Psoas muscle (tissue), 8 donors: Measurements from ENCODE around the gene PDXDC1. TPM values are rescaled to one million over a fixed set of nuclear protein-coding genes. Genes with fewer than 3 reads are reported as not detected.
"Not testable (repeated sequence)": the region's sequence is repeated elsewhere in the genome, so short reads cannot be mapped to it uniquely, and the experiment has no call there.

Experiments
- ATAC-seq, 4 donors: fragments of 200-7000 bp; cut with Tn5 transposase; one replicate each; pipeline ENCODE4 v1.9.1; 2020; ENCODE audit warnings: moderate library complexity in 3 of 4, mild to moderate bottlenecking in 2 of 4
- DNase-seq, 2 donors: peaks; one replicate each; pipeline ENCODE4 v3.0.0-alpha.2; 2020
- H3K27ac ChIP-seq: fragments of 200-600 bp; one replicate; pipeline ENCODE4 v1.8.0; 2022
- H3K27me3 ChIP-seq, 3 donors: fragments of 200-600 bp in 1 of 3; one replicate each; pipeline versions ENCODE4 v1.6.1 to v1.8.0; 2013 to 2022; ENCODE audit warnings: low read length in 2 of 3, mild to moderate bottlenecking in 2 of 3, moderate library complexity in 1 of 3; ENCODE audit not compliant: insufficient read depth in 3 of 3
- H3K36me3 ChIP-seq, 2 donors: fragments of 200-600 bp in 1 of 2; one replicate each; pipeline versions ENCODE4 v1.6.1 to v1.8.0; 2013 to 2022; ENCODE audit warnings: low read depth in 1 of 2, mild to moderate bottlenecking in 1 of 2, moderate library complexity in 1 of 2; ENCODE audit not compliant: insufficient read depth in 1 of 2
- H3K4me1 ChIP-seq: fragments of 200-600 bp; one replicate; pipeline ENCODE4 v1.8.0; 2022
- H3K4me3 ChIP-seq: fragments of 200-600 bp; one replicate; pipeline ENCODE4 v1.8.0; 2022; ENCODE audit warnings: mild to moderate bottlenecking
- H3K9me3 ChIP-seq: fragments of 200-600 bp; one replicate; pipeline ENCODE4 v1.8.0; 2022
- WGBS, 3 donors: extraction: QIAGEN DNeasy Blood & Tissue Kit; methylation state at CpG; one replicate each; pipeline versions ENCODE4 v1.1.6 to v1.1.7; 2013; 5-methylcytosine and 5-hydroxymethylcytosine counted together
- intact Hi-C, 2 donors: fragments of 100-400 bp; cut with DNase I; formaldehyde crosslinking; loops; one replicate each; pipeline versions ENCODE4 v1.11.0 to v1.14.2; 2022
- polyA plus RNA-seq, 3 donors: library from polyadenylated mRNA; stranded (reverse); fragments of 200-250 nt; gene quantifications; one replicate each; pipeline ENCODE4 v1.2.3, GENCODE V29; 2013
- total RNA-seq, 4 donors: library from RNA; stranded (reverse); fragmentation: NEBNext Ultra II Directional in 2 of 4; extraction: Animal tissue kit (Norgen Biotek cat#: 25700) in 2 of 4; gene quantifications; one replicate each; pipeline versions ENCODE4 v1.2.1 to v1.2.4, GENCODE V29; 2021 to 2023
- TF ChIP-seq, protein P1 (sequence below): fragments of 200-600 bp; IDR thresholded peaks from one replicate; pipeline ENCODE4 v1.8.0; 2022; ENCODE audit warnings: antibody characterized with exemption
- donor health status: healthy with polysubstance abuse.
- donor health status: DM: no; HTN: no; CAD: no; lungs with moderate emphysema.
- donor health status: Bipolar disorder and iron deficiency.
- donor health status: healthy.
- donor health status: DM: yes; HTN: yes; CAD: no.
- donor health status: DM: no; HTN: no; CAD: no.
- donor health status: DM: no; HTN: no; CAD: no.
- donor health status: DM: yes; HTN: yes; CAD: no.

The PDXDC1 gene
- total and polyA plus RNA-seq, 7 donors, result 22.1 to 82.5 (median 52.3) TPM

DNA sequence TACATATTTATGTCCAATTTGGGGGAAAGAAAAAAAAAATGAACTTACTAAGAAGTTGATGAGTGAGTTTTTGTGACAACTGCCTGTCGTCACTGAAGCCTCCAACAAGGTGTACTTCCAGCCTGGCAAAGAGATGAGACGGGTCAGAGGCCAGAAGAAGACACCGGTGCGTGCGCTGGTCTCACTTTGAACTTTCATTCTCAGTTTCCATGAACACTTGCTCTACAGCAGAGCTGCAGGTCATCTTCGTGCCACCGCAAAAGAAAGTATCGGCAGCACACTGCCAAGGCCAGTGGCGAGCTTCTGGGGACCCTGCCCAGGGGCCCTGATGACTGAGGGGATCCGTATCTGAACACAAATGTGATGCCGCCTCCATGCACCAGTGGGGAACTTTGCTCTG, 69.5 kb downstream of the PDXDC1 start:
- Histone ChIP-seq H3K4me3 (no peak overlapping the region), H3K4me1 (peaks cover 5% of the 10 kb centered on the region), H3K27me3 (no peaks in the 10 kb centered on the region), H3K36me3 (peaks cover 0 to 56% of the 10 kb centered on the region in 2 donors), H3K27ac (no peak overlapping the region), H3K9me3 (no peaks in the 10 kb centered on the region)
- intact Hi-C loops, result no loop called here
- 85 to 89% (median 87%) methylated on average over 11 of the region's 11 CpGs for WGBS, 3 donors
- DNase-seq (no peak), ATAC-seq (no peak)
- TF ChIP-seq, protein P1, sequence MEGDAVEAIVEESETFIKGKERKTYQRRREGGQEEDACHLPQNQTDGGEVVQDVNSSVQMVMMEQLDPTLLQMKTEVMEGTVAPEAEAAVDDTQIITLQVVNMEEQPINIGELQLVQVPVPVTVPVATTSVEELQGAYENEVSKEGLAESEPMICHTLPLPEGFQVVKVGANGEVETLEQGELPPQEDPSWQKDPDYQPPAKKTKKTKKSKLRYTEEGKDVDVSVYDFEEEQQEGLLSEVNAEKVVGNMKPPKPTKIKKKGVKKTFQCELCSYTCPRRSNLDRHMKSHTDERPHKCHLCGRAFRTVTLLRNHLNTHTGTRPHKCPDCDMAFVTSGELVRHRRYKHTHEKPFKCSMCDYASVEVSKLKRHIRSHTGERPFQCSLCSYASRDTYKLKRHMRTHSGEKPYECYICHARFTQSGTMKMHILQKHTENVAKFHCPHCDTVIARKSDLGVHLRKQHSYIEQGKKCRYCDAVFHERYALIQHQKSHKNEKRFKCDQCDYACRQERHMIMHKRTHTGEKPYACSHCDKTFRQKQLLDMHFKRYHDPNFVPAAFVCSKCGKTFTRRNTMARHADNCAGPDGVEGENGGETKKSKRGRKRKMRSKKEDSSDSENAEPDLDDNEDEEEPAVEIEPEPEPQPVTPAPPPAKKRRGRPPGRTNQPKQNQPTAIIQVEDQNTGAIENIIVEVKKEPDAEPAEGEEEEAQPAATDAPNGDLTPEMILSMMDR, result no peak

DNA sequence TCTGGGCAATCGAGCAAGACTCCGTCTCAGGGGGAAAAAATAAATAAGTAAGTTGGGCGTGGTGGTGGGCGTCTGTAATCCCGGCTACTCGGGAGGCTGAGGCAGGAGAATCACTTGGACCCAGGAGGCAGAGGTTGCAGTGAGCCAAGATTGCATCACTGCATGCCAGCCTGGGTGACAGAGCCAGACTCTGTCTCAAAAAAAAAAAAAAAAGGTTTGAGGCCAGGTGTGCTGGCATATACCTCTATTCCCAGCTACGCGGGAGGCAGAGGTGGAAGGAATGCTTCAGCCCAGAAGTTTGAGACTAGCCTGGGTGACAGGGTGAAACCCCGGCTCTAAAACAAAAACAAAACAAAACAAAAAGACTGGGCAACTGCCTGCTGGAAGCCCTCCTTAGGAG, 70.4 kb downstream of the PDXDC1 start:
- ATAC-seq, intact Hi-C loops: not testable (repeated sequence)

DNA sequence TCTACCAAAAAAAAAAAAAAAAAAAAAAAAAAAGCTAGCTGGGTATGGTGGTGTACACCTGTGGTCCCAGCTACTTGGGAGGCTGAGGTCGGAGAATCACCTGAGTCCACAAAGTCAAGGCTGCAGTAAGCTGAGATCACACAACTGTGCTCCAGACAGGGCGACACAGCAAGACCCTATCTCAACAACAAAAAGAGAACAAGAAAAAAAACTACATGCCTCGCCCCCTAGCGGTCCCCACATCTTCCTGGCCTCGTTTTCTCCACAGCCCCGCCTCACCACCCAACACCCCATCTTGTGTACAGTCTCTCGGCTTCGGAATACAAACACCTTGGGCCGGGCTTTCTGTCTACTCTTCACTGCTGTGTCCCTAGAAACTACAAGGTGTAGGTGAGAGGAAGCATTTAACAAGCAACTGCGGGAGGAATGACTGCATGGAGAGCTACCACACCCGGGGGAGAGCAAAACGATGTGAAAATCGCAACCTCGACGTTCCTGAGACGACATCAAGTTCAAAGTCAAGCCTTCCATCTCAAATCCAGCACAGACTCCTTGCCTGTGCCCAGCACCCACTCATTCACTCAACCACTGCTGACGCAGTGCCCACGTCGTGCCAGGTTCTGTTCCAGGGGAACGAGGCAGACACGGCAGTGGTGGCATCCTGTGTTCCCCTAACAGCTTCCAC, 72.0 kb downstream of the PDXDC1 start:
- Histone ChIP-seq H3K27ac (no peak overlapping the region), H3K36me3 (peaks cover 0 to 33% of the 10 kb centered on the region in 2 donors), H3K4me3 (no peak overlapping the region), H3K4me1 (no peaks in the 10 kb centered on the region), H3K9me3 (no peaks in the 10 kb centered on the region), H3K27me3 (no peaks in the 10 kb centered on the region)
- WGBS, 3 donors, result 95% methylated on average over 21 of the region's 21 CpGs
- DNase-seq, result no peak
- TF ChIP-seq, protein P1, result no peak
- ATAC-seq, result no peak
- intact Hi-C loops, result no loop called here

More for the DNA sequence above, 70.4 kb downstream of the PDXDC1 start:
- H3K27ac ChIP-seq, H3K9me3 ChIP-seq, H3K4me3 ChIP-seq, DNase-seq, H3K4me1 ChIP-seq, H3K27me3 ChIP-seq: not testable (repeated sequence)
- 54 to 73% (median 70%) methylated on average over 9 of the region's 9 CpGs for WGBS, 3 donors
- peaks cover 0 to 46% of the 10 kb centered on the region in 2 donors for H3K36me3 ChIP-seq

DNA sequence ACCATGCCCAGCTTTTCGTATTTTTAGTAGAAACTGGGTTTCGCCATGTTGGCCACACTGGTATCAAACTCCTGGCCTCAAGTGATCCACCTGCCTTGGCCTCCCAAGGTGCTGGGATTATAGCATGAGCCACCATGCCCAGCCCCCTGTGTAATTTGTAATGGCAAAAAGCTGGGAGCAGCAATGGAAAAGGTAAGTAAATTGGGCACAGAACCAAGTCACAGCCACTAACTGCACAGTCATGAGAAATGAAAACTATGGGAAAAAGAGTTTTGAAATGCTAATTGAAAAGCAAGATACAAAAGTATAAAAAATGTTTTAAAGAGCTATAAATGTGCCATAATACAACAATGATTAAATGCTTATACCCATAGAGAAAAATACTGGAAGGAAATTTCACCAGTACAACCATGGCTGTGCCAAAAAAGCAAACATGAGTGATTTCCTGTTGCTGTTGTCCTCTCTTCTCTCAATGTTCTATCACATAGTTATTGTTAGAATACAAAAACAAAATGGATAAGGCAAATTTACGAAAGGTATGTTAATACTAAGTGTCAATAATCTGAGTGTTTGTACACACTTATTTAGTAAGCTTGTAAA, 74.9 kb downstream of the PDXDC1 start:
- TF ChIP-seq, protein P1, result no peak

DNA sequence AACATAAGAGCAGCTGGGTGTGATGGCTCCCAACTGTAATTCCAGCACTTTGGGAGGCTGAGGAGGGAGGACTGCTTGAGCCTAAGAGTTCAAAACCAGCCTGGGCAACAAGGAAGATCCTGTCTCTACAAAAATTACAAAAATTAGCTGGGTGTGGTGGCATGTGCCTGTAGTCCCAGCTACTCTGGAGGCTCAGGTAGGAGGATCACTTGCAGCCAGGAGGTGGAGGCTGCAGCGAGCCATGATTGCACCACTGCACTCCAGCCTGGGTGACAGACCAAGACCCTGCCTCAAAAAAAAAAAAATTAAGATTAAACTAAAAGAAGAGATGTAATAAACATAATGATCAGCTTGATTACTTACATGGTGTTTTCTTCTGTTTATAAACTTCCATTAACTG, 75.6 kb downstream of the PDXDC1 start:
- peaks cover 0 to 26% of the 10 kb centered on the region in 2 donors for H3K36me3 ChIP-seq
- ATAC-seq, H3K9me3 ChIP-seq, DNase-seq, H3K27ac ChIP-seq, H3K27me3 ChIP-seq, intact Hi-C loops, H3K4me3 ChIP-seq, H3K4me1 ChIP-seq: not testable (repeated sequence)
- WGBS, 3 donors, result 96 to 100% (median 98%) methylated on average over 1 of the region's 1 CpG

More for the DNA sequence above, 74.9 kb downstream of the PDXDC1 start:
- ATAC-seq (no peak), DNase-seq (no peak)
- Histone ChIP-seq H3K36me3 (peaks cover 0 to 26% of the 10 kb centered on the region in 2 donors), H3K27ac (no peak overlapping the region), H3K4me3 (no peak overlapping the region), H3K27me3 (no peaks in the 10 kb centered on the region), H3K4me1 (peaks cover 4% of the 10 kb centered on the region), H3K9me3 (no peaks in the 10 kb centered on the region)
- 89 to 98% (median 94%) methylated on average over 3 of the region's 3 CpGs for WGBS, 3 donors
- intact Hi-C loops, result no loop called here
